Body of pancreas (tissue), 4 donors: ENCODE measurements around the gene PPCDC. TPM values are rescaled to one million over a fixed set of nuclear protein-coding genes. Genes with fewer than 3 reads are reported as not detected.
A peak's percentile ranks its signal among the peaks of the same experiment; 100 is the strongest.

Source experiments
- ATAC-seq: fragments of 150-250 bp; one replicate; pipeline ENCODE4 v1.9.1; 2016
- DNase-seq, 4 donors: peaks; one replicate each; pipeline ENCODE4 v3.0.0-alpha.2; 2019
- H3K27ac ChIP-seq, 4 donors: fragments of 200-600 bp; sonication (generic); 1 replicate in 3 of 4; 2 replicates in 1 of 4; pipeline versions ENCODE4 v1.5.1 to v1.6.1; 2016 to 2019; ENCODE audit warnings: mild to moderate bottlenecking in 1 of 4, mixed read lengths in 1 of 4, moderate library complexity in 1 of 4
- H3K27me3 ChIP-seq, 2 donors: fragments of 200-600 bp; sonication (generic); one replicate each; pipeline ENCODE4 v1.6.0; 2016; ENCODE audit warnings: mild to moderate bottlenecking in 1 of 2
- H3K36me3 ChIP-seq, 2 donors: fragments of 200-600 bp; sonication (generic); replicated peaks in 1 of 2; 2 replicates each; pipeline ENCODE4 v1.5.1; 2016; ENCODE audit warnings: low read depth in 2 of 2; ENCODE audit not compliant: insufficient read depth in 1 of 2
- H3K4me1 ChIP-seq: fragments of 200-600 bp; sonication (generic); one replicate; pipeline ENCODE4 v1.6.0; 2016
- H3K4me3 ChIP-seq, 2 donors: fragments of 200-600 bp; sonication (generic); 1 replicate in 1 of 2; 2 replicates in 1 of 2; pipeline ENCODE4 v1.5.1; 2016 to 2019
- H3K9me3 ChIP-seq, 3 donors: fragments of 200-600 bp; sonication (generic); 1 replicate in 2 of 3; 2 replicates in 1 of 3; pipeline ENCODE4 v1.5.1; 2016
- CTCF ChIP-seq, 7 experiments: fragments of 450-650 bp in 4 of 7; fragments of 200-600 bp in 3 of 7; sonication (generic) in 3 of 7; IDR thresholded peaks; one replicate each; pipeline ENCODE4 v1.5.1; 2016 to 2019; ENCODE audit warnings: antibody characterized with exemption in 7 of 7
- POLR2A ChIP-seq, 3 donors: fragments of 450-650 bp; IDR thresholded peaks; one replicate each; pipeline ENCODE4 v1.6.1; 2016; ENCODE audit warnings: antibody characterized with exemption in 3 of 3, mild to moderate bottlenecking in 2 of 3
- WGBS, 2 donors: methylation state at CpG; one replicate each; pipeline ENCODE4 v1.1.5; 2017; 5-methylcytosine and 5-hydroxymethylcytosine counted together
- intact Hi-C: fragments of 100-400 bp; cut with DNase I; formaldehyde crosslinking; loops from one replicate; pipeline ENCODE4 v1.15.1; 2023
- total RNA-seq, 2 donors: library from RNA; depleted of rRNA; stranded (reverse); fragments of >200 nt; gene quantifications; one replicate each; pipeline ENCODE4 v1.1.0, GENCODE V29; 2016

The PPCDC gene
- total RNA-seq, 2 donors from 2014 or later, result 12.5 to 13.2 TPM

DNA sequence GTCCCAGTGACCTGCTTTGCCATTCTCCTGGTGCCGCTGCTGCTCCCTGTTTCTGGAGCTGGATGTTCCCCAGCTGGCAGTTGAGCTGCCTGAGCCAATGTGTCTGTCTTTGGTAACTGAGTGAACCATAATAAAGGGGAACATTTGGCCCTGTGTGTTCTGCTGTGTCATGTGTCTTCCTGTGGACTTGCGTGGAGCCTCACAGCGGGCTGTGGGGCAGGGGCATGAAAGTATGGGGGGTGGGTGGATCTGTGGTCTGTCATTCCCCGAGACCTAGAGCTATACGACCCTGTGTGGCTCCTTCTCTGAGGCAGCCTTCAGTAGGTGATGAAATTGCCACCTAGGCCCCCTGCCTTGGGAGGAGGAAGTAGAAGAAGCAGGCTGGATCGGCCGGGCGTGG lies 2.0 kb upstream of the PPCDC start:
- Histone ChIP-seq H3K27ac (no peak overlapping the region), H3K27me3 (no peaks in the 10 kb centered on the region), H3K4me1 (peaks cover 7% of the 10 kb centered on the region), H3K36me3 (peaks cover 0 to 5% of the 10 kb centered on the region in 2 donors), H3K4me3 (no peak overlapping the region), H3K9me3 (no peaks in the 10 kb centered on the region)
- no peak for DNase-seq
- intact Hi-C loops, result no loop called here
- 83 to 90% methylated on average over 8 of the region's 8 CpGs for WGBS, 2 donors
- TF ChIP-seq POLR2A (IDR thresholded peaks at IDR 0.05) (no peak), CTCF (IDR thresholded peaks at IDR 0.05) (no peak)
- no peak for ATAC-seq

DNA sequence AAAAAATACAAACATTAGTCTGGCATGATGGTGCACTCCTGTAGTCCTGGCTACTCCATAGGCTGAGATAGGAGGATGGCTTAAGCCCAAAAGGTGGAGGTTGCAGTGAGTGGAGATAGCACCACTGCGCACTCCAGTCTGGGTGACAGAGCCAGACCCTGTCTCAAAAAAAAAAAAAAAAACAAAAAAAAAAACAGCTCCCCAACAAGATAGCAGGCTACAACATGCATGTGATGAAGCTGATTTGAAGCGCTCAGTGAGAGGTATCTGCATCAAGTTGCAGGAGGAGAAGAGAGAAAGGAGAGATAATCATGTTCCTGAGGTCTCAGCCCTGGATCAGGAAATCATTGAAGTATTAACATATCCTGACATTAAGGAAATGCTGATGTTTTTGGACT lies 608 bp upstream of the PPCDC start:
- DNase-seq, result no peak
- Histone ChIP-seq H3K4me1 (peaks cover 7% of the 10 kb centered on the region), H3K4me3 (no peak overlapping the region), H3K36me3 (peaks cover 0 to 3% of the 10 kb centered on the region in 2 donors), H3K27ac (peak overlapping the region in 1 of 4 donors; percentile 94), H3K27me3 (no peaks in the 10 kb centered on the region), H3K9me3 (no peaks in the 10 kb centered on the region)
- no peak for ATAC-seq
- intact Hi-C loops, result no loop called here
- WGBS, 2 donors, result 83 to 89% methylated on average over 2 of the region's 2 CpGs
- TF ChIP-seq POLR2A (IDR thresholded peaks at IDR 0.05), result no peak
- TF ChIP-seq CTCF (IDR thresholded peaks at IDR 0.05), result no peak

DNA sequence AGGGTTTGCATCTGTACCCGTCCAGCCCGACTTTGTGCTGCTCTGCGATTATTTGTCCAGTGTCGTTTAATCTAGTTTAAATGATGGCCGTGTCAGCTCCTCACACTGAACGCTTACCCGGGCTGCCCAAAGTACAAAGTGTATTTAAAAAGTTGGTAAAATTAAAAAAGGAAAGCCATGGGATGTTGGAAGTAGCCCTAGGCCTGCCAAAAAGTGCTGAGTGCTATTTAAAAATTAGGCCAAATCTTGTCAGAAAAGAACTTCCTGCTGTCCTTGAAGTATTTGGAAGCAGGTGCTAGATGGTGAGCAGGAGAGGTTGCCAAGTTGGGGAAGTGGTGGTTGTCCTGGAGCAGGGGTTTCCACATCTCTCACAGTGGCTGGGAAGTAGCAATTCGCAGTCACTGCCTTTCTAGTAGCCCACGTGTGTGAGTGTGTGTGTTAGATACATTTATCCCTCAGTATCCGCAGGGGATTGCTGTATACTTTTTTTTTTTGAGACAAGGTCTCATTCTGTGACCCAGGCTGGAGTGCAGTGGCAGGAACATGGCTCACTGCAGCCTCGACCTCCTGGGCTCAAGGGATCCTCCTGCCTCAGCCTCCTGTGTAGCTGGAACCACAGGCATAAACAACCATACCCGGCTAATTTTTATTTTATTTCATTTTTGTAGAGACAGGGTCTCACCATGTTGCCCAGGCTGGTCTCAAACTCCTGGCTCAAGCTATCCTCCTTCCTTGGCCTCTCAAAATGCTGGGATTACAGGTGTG lies 664 bp downstream of the PPCDC start:
- ATAC-seq (peak; percentile 22), DNase-seq (peak; percentile 33 to 70 (median 44))
- 8 to 12% methylated on average over 12 of the region's 12 CpGs for WGBS, 2 donors
- H3K36me3 ChIP-seq, result no peaks in the 10 kb centered on the region
- intact Hi-C loops, result no loop called here
- H3K27me3 ChIP-seq, result no peaks in the 10 kb centered on the region
- no peak for TF ChIP-seq POLR2A (IDR thresholded peaks at IDR 0.05)
- TF ChIP-seq CTCF (IDR thresholded peaks at IDR 0.05), result no peak
- peaks cover 9% of the 10 kb centered on the region for H3K4me1 ChIP-seq
- H3K9me3 ChIP-seq, result no peaks in the 10 kb centered on the region
- H3K4me3 ChIP-seq, result peak overlapping the region in 1 of 2 donors; percentile 95
- peak overlapping the region; percentile 62 to 94 (median 80) for H3K27ac ChIP-seq

DNA sequence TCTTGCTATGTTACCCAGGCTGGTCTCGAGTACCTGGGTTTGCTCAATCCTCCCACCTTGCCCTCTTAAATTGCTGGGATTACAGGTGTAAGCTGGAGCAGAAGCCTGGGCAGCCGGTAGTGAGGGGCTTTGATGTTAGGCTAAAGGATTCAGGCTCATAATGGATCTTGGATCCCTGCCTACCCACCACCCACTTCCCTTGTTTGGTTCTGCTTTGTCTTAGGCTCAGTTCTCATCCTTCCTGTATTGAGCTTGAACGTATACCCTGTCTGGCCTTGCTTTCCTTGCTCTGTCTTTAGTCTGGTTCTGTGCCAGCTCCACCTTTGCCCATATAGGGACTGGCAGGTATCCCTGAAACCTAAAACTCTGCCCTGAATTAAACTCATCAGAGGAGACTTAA lies 1.7 kb downstream of the PPCDC start:
- Histone ChIP-seq H3K27me3 (no peaks in the 10 kb centered on the region), H3K9me3 (no peaks in the 10 kb centered on the region), H3K27ac (no peak overlapping the region), H3K36me3 (no peaks in the 10 kb centered on the region), H3K4me1 (peaks cover 18% of the 10 kb centered on the region), H3K4me3 (no peak overlapping the region)
- WGBS, 2 donors, result 63 to 64% methylated on average over 2 to 3 of the region's 3 CpGs
- intact Hi-C loops, result no loop called here
- ATAC-seq, result no peak
- no peak for DNase-seq
- no peak for TF ChIP-seq CTCF (IDR thresholded peaks at IDR 0.05)
- no peak for TF ChIP-seq POLR2A (IDR thresholded peaks at IDR 0.05)
